ENCODE measurements around the gene S100A9. TPM values are rescaled to one million over a fixed set of nuclear protein-coding genes. Genes with fewer than 3 reads are reported as not detected.

Gene S100A9
- total RNA-seq, 2 experiments from 2014 or later = not detected

DNA sequence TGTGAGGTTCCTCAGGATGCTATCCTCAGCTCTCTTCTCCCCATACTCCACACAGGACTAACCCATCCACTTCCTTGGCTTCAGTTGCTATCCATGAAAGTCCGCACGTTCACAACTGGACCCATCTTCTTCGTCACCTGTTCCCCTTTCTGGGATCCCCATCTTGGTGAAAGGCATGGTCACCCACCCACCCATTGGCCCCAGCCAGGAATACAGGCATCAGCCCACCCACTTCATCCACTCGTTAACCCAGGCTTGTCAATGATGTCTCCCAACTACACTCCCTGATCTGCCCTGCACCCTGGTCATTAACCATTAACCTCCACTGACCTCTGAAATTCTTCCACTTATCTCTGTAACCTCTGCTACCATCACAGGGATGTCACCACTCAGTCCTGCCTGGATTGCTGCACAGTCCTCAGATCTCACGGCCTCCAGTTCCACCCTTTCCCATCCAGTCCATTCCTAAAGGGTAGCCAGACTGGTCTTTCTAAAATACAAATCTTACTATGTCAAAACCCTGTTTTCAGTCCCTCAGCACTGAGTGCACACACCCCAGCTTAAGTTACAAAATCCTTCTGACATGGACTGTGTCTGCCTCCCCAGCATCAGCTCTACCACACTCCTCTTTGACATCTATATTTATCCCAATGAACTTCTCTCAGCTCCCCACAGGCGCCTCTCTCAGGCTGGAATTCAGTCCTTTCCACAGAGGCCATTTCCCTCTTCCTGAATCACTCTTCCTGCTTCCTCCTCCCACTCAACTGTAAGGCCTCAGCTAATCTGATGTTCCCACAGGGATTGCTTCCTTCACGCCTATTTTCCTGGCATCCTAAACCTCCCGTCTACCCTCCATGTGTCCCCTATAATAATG is 19.4 kb upstream of the S100A9 start:
- H3K4me3 Mint-ChIP-seq = no peak overlapping the region
- POLR2A ChIA-PET = no interaction called here

DNA sequence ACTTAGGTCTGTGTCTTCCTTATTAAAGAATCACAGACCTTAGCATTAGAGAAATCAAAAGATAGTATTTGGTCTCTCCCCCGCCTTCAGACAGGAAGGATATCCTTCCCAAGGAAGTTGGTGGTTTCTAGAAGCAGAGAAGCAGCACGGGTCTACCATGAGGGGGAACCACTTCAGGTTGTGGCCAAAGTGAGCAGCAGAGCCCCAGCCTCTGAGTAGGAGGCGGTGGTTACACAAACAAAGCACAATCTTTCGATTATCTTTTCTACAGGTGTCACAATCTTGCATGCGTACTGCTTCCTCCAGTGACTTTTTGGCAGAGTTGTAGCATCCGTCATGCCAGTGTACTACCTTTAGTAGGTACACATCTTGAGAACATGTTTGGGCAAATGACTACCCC is 17.9 kb upstream of the S100A9 start:
- Mint-ChIP-seq H3K27me3 (peaks cover 7% of the 10 kb centered on the region), H3K27ac (no peak overlapping the region), H3K4me3 (no peak overlapping the region), H3K36me3 (no peaks in the 10 kb centered on the region), H3K9me3 (no peaks in the 10 kb centered on the region), H3K4me1 (ENCODE audit: low read depth) (peaks cover 22% of the 10 kb centered on the region)
- POLR2A ChIA-PET = no interaction called here
- CTCF ChIA-PET = no interaction called here
- no peak for DNase-seq
- intact Hi-C loops (cut with micrococcal nuclease) = no loop called here

More for the DNA sequence above, 19.4 kb upstream of the S100A9 start:
- intact Hi-C loops (cut with micrococcal nuclease) = no loop called here
- Mint-ChIP-seq H3K27me3 (peaks cover 2% of the 10 kb centered on the region), H3K27ac (no peak overlapping the region), H3K9me3 (no peaks in the 10 kb centered on the region), H3K36me3 (no peaks in the 10 kb centered on the region), H3K4me1 (ENCODE audit: low read depth) (peaks cover 12% of the 10 kb centered on the region)
- DNase-seq = no peak
- CTCF ChIA-PET = interaction anchor here (1.3 kb wide), 1 partner anchor 15 kb away, joined by 3 read pairs; no protein-coding TSS in a partner anchor

GRCh38 chr1:153340356-153340755 is 17.3 kb upstream of the S100A9 start:
- H3K27me3 Mint-ChIP-seq = peaks cover 7% of the 10 kb centered on the region
- H3K36me3 Mint-ChIP-seq = no peaks in the 10 kb centered on the region
- POLR2A ChIA-PET = no interaction called here
- DNase-seq = no peak
- H3K27ac Mint-ChIP-seq = no peak overlapping the region
- H3K4me3 Mint-ChIP-seq = no peak overlapping the region
- no peaks in the 10 kb centered on the region for H3K9me3 Mint-ChIP-seq
- intact Hi-C loops (cut with micrococcal nuclease) = no loop called here
- CTCF ChIA-PET = no interaction called here
- peaks cover 24% of the 10 kb centered on the region for H3K4me1 Mint-ChIP-seq (ENCODE audit: low read depth)

DNA sequence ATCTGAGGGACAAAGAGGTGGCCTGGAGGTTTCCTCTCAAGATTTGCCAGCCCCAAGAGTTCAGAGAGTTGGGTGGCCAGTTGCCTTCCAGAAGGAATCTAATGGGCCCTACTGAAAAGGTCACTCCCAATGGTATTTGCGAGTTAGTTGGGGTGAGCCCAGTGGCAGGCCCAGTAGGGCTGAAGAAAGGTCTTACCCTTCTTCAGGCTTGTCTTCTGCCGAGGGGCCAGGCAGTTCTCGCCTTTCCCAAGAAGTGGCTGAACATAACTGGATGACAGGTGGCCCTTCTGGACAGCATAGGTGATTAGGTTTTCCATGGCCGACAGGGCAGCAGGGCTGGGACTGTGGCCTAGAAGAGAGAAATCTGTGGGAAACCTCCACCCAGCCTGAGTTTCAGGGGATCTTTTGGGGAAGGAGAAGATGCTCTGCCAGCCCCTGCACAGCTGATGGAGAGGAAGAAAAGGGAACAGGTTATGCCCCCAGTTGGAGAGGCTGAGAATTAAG is 16.2 kb upstream of the S100A9 start:
- no peak overlapping the region for H3K27ac Mint-ChIP-seq
- CTCF ChIA-PET = interaction anchor here (1.5 kb wide), 1 partner anchor 154 kb away, joined by 5 read pairs; no protein-coding TSS in a partner anchor
- POLR2A ChIA-PET = no interaction called here
- H3K27me3 Mint-ChIP-seq = peaks cover 11% of the 10 kb centered on the region
- H3K9me3 Mint-ChIP-seq = no peaks in the 10 kb centered on the region
- H3K4me3 Mint-ChIP-seq = no peak overlapping the region
- intact Hi-C loops (cut with micrococcal nuclease) = no loop called here
- DNase-seq = no peak
- H3K4me1 Mint-ChIP-seq (ENCODE audit: low read depth) = peaks cover 35% of the 10 kb centered on the region
- no peaks in the 10 kb centered on the region for H3K36me3 Mint-ChIP-seq

GRCh38 chr1:153342178-153342577 is 15.5 kb upstream of the S100A9 start:
- H3K9me3 Mint-ChIP-seq = no peaks in the 10 kb centered on the region
- no peak overlapping the region for H3K4me3 Mint-ChIP-seq
- POLR2A ChIA-PET = no interaction called here
- no peak for DNase-seq
- CTCF ChIA-PET = interaction anchor here (1.2 to 2.4 kb wide), 3 partner anchors 9 to 153 kb away, joined by 3 to 15 read pairs (median 5); no protein-coding TSS in a partner anchor
- no peak overlapping the region for H3K27ac Mint-ChIP-seq
- peaks cover 38% of the 10 kb centered on the region for H3K4me1 Mint-ChIP-seq (ENCODE audit: low read depth)
- intact Hi-C loops (cut with micrococcal nuclease) = no loop called here
- H3K27me3 Mint-ChIP-seq = peaks cover 14% of the 10 kb centered on the region
- H3K36me3 Mint-ChIP-seq = no peaks in the 10 kb centered on the region

DNA sequence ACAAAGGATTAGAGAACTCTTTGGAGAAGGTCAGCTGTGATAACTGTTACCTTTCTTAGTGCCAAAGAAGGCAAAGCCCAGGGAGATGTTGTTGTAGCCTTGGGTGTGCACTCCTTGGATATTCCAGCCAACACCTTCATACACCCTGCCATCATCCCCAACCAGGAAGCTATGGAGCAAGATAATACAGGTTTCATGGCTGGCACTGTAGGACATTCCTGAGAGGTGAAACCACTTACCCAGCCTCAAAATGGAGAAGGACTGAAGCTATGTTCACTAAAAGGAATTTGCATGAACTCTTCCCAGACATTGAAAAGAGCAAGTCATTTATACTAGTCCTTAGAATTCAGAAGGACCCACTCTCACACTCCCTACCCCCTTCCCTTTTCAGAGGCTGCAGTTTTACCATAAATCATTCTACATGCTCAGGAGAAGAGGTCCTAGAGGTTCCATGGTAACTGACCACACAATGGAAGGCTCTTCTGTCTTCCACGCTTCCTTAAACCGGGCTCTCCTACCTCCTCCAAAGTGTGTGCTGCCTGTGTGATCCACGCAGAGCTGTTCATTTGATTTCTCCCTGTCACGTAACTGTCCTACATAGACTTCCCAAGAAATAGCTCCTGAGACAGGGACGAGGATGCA is 14.5 kb upstream of the S100A9 start:
- H3K27ac Mint-ChIP-seq = no peak overlapping the region
- DNase-seq = no peak
- H3K4me1 Mint-ChIP-seq (ENCODE audit: low read depth) = peaks cover 38% of the 10 kb centered on the region
- H3K9me3 Mint-ChIP-seq = no peaks in the 10 kb centered on the region
- no peaks in the 10 kb centered on the region for H3K36me3 Mint-ChIP-seq
- intact Hi-C loops (cut with micrococcal nuclease) = no loop called here
- ChIA-PET POLR2A (no interaction called here), CTCF (interaction anchor here (1.2 to 2.4 kb wide), 3 partner anchors 8 to 152 kb away, joined by 3 to 15 read pairs (median 5); no protein-coding TSS in a partner anchor)
- H3K27me3 Mint-ChIP-seq = peaks cover 14% of the 10 kb centered on the region
- no peak overlapping the region for H3K4me3 Mint-ChIP-seq

GRCh38 chr1:153343811-153344717 is 13.6 kb upstream of the S100A9 start:
- H3K27me3 Mint-ChIP-seq = peaks cover 16% of the 10 kb centered on the region
- peaks cover 36% of the 10 kb centered on the region for H3K4me1 Mint-ChIP-seq (ENCODE audit: low read depth)
- ChIA-PET CTCF (interaction anchor here (1.0 to 2.4 kb wide), 2 partner anchors 9 to 166 kb away, joined by 3 to 15 read pairs; no protein-coding TSS in a partner anchor), POLR2A (no interaction called here)
- DNase-seq = no peak
- H3K9me3 Mint-ChIP-seq = no peaks in the 10 kb centered on the region
- no peak overlapping the region for H3K27ac Mint-ChIP-seq
- intact Hi-C loops (cut with micrococcal nuclease) = no loop called here
- no peaks in the 10 kb centered on the region for H3K36me3 Mint-ChIP-seq
- H3K4me3 Mint-ChIP-seq = no peak overlapping the region

GRCh38 chr1:153344718-153345025 is 13.0 kb upstream of the S100A9 start:
- no peaks in the 10 kb centered on the region for H3K9me3 Mint-ChIP-seq
- H3K27me3 Mint-ChIP-seq = peaks cover 17% of the 10 kb centered on the region
- H3K36me3 Mint-ChIP-seq = no peaks in the 10 kb centered on the region
- no peak overlapping the region for H3K4me3 Mint-ChIP-seq
- DNase-seq = no peak
- ChIA-PET POLR2A (no interaction called here), CTCF (interaction anchor here (1.0 kb wide), 1 partner anchor 166 kb away, joined by 3 read pairs; no protein-coding TSS in a partner anchor)
- H3K4me1 Mint-ChIP-seq (ENCODE audit: low read depth) = peaks cover 32% of the 10 kb centered on the region
- intact Hi-C loops (cut with micrococcal nuclease) = no loop called here
- H3K27ac Mint-ChIP-seq = no peak overlapping the region

GRCh38 chr1:153345187-153346076 is 12.2 kb upstream of the S100A9 start:
- intact Hi-C loops (cut with micrococcal nuclease) = no loop called here
- no peaks in the 10 kb centered on the region for H3K9me3 Mint-ChIP-seq
- no peak overlapping the region for H3K27ac Mint-ChIP-seq

GRCh38 chr1:153346077-153346723 is 11.5 kb upstream of the S100A9 start:
- H3K4me3 Mint-ChIP-seq = no peak overlapping the region
- H3K27ac Mint-ChIP-seq = no peak overlapping the region

More at GRCh38 chr1:153345187-153346076, 12.2 kb upstream of the S100A9 start:
- POLR2A ChIA-PET = no interaction called here
- DNase-seq = no peak
- no peaks in the 10 kb centered on the region for H3K36me3 Mint-ChIP-seq
- CTCF ChIA-PET = interaction anchor here (1.0 to 1.5 kb wide), 4 partner anchors 10 to 165 kb away, joined by 3 to 5 read pairs (median 3); partner anchors contain the start of gene S100A9
- H3K4me3 Mint-ChIP-seq = no peak overlapping the region
- peaks cover 26% of the 10 kb centered on the region for H3K4me1 Mint-ChIP-seq (ENCODE audit: low read depth)
- H3K27me3 Mint-ChIP-seq = peaks cover 19% of the 10 kb centered on the region

More at GRCh38 chr1:153346077-153346723, 11.5 kb upstream of the S100A9 start:
- Mint-ChIP-seq H3K36me3 (no peaks in the 10 kb centered on the region), H3K9me3 (no peaks in the 10 kb centered on the region), H3K27me3 (peaks cover 21% of the 10 kb centered on the region), H3K4me1 (ENCODE audit: low read depth) (peaks cover 26% of the 10 kb centered on the region)
- DNase-seq = no peak
- intact Hi-C loops (cut with micrococcal nuclease) = no loop called here
- CTCF ChIA-PET = interaction anchor here (1.2 to 1.5 kb wide), 3 partner anchors 9 to 148 kb away, joined by 3 to 5 read pairs (median 3); partner anchors contain the start of gene S100A9
- POLR2A ChIA-PET = no interaction called here
